ENCODE measurements around the gene RNU6-7. TPM values are rescaled to one million over a fixed set of nuclear protein-coding genes. Genes with fewer than 3 reads are reported as not detected.

Gene RNU6-7
- total and polyA plus RNA-seq, 10 donors = not detected

GRCh38 chr14:32203928-32204357, 2.1 kb downstream of the RNU6-7 start:
- intact Hi-C loops (cut with DNase I; ENCODE audit: low total_unique reads) = loop anchor here (5.0 kb wide), 1 partner anchor 127 kb away; the partner anchor contains the start of gene ARHGAP5
- DNase-seq = peak; percentile 78
- H3K36me3 ChIP-seq = no peaks in the 10 kb centered on the region
- H3K9me3 ChIP-seq = no peaks in the 10 kb centered on the region
- no peak for TF ChIP-seq CTCF (IDR thresholded peaks at IDR 0.05 in 8 of 11, conservative IDR thresholded peaks at IDR 0.05 in 3 of 11)
- TF ChIP-seq POLR2AphosphoS5 (IDR thresholded peaks at IDR 0.05) = no peak
- TF ChIP-seq POLR2A (IDR thresholded peaks at IDR 0.05) = no peak
- H3K4me1 ChIP-seq = peaks cover 5 to 49% (median 27%) of the 10 kb centered on the region in 6 donors
- WGBS, 5 donors = 3 to 6% (median 4%) methylated on average over 14 of the region's 14 CpGs
- H3K27ac ChIP-seq = peak overlapping the region; percentile 87 to 97 (median 92)
- H3K4me3 ChIP-seq = peak overlapping the region; percentile 60 to 80 (median 69)
- H3K27me3 ChIP-seq (replicated peaks in 1 of 7) = peaks cover 0 to 8% (median 0%) of the 10 kb centered on the region in 7 donors

GRCh38 chr14:32205554-32205953, 3.7 kb downstream of the RNU6-7 start:
- Histone ChIP-seq H3K27me3 (replicated peaks in 1 of 7) (peaks cover 0 to 8% (median 0%) of the 10 kb centered on the region in 7 donors), H3K36me3 (no peaks in the 10 kb centered on the region), H3K27ac (no peak overlapping the region), H3K9me3 (no peaks in the 10 kb centered on the region), H3K4me3 (no peak overlapping the region), H3K4me1 (peaks cover 0 to 41% (median 21%) of the 10 kb centered on the region in 6 donors)
- no peak for TF ChIP-seq POLR2AphosphoS5 (IDR thresholded peaks at IDR 0.05)
- no peak for TF ChIP-seq CTCF (IDR thresholded peaks at IDR 0.05 in 8 of 11, conservative IDR thresholded peaks at IDR 0.05 in 3 of 11)
- no peak for TF ChIP-seq POLR2A (IDR thresholded peaks at IDR 0.05)
- 89 to 99% (median 96%) methylated on average over 3 of the region's 3 CpGs for WGBS, 5 donors
- intact Hi-C loops (cut with DNase I; ENCODE audit: low total_unique reads) = no loop called here
- DNase-seq = no peak

- 42 to 54% (median 49%) methylated on average over 4 of the region's 4 CpGs for WGBS, 5 donors
- Histone ChIP-seq H3K36me3 (no peaks in the 10 kb centered on the region), H3K9me3 (no peaks in the 10 kb centered on the region), H3K27me3 (replicated peaks in 1 of 7) (peaks cover 0 to 8% (median 0%) of the 10 kb centered on the region in 7 donors), H3K4me1 (peaks cover 0 to 36% (median 19%) of the 10 kb centered on the region in 6 donors), H3K27ac (no peak overlapping the region), H3K4me3 (no peak overlapping the region)
- TF ChIP-seq CTCF (IDR thresholded peaks at IDR 0.05 in 8 of 11, conservative IDR thresholded peaks at IDR 0.05 in 3 of 11) = no peak
- no peak for TF ChIP-seq POLR2A (IDR thresholded peaks at IDR 0.05)
- TF ChIP-seq POLR2AphosphoS5 (IDR thresholded peaks at IDR 0.05) = no peak
- DNase-seq = no peak
- intact Hi-C loops (cut with DNase I; ENCODE audit: low total_unique reads) = no loop called here
Measured at GRCh38 chr14:32205984-32206383, 4.1 kb downstream of the RNU6-7 start.

GRCh38 chr14:32206552-32206951, 4.7 kb downstream of the RNU6-7 start:
- TF ChIP-seq CTCF (IDR thresholded peaks at IDR 0.05 in 8 of 11, conservative IDR thresholded peaks at IDR 0.05 in 3 of 11) (no peak), POLR2A (IDR thresholded peaks at IDR 0.05) (no peak), POLR2AphosphoS5 (IDR thresholded peaks at IDR 0.05) (no peak)
- no peaks in the 10 kb centered on the region for H3K9me3 ChIP-seq
- H3K27me3 ChIP-seq (replicated peaks in 1 of 7) = peaks cover 0 to 8% (median 0%) of the 10 kb centered on the region in 7 donors
- WGBS, 5 donors = 57 to 70% (median 64%) methylated on average over 2 of the region's 2 CpGs
- no peaks in the 10 kb centered on the region for H3K36me3 ChIP-seq
- intact Hi-C loops (cut with DNase I; ENCODE audit: low total_unique reads) = no loop called here
- H3K4me1 ChIP-seq = peaks cover 0 to 33% (median 18%) of the 10 kb centered on the region in 6 donors
- no peak overlapping the region for H3K27ac ChIP-seq
- DNase-seq = no peak
- no peak overlapping the region for H3K4me3 ChIP-seq
